ENCODE data around the gene UBE2V1. TPM values are rescaled to one million over a fixed set of nuclear protein-coding genes. Genes with fewer than 3 reads are reported as not detected.

Gene UBE2V1
- total and polyA plus RNA-seq, 7 donors: 45.2 to 165 (median 60.3) TPM

GRCh38 chr20:50056951-50057713 lies 55.8 kb downstream of the UBE2V1 start:
- ATAC-seq (no peak), DNase-seq (no peak)
- Histone ChIP-seq H3K27ac (no peak overlapping the region), H3K36me3 (ENCODE audit: insufficient read depth in 1 of 2, low read depth in 1 of 2) (no peaks in the 10 kb centered on the region), H3K27me3 (ENCODE audit: insufficient read depth in 3 of 3, low read length in 2 of 3) (no peaks in the 10 kb centered on the region), H3K4me3 (no peak overlapping the region), H3K4me1 (no peaks in the 10 kb centered on the region), H3K9me3 (no peaks in the 10 kb centered on the region)
- no peak for TF ChIP-seq CTCF (IDR thresholded peaks at IDR 0.05)
- WGBS, 3 donors: 61 to 77% (median 71%) methylated on average over 21 of the region's 21 CpGs
- intact Hi-C loops (cut with DNase I): no loop called here

- no peak for ATAC-seq
Measured at GRCh38 chr20:50056408-50056926, 56.5 kb downstream of the UBE2V1 start.

GRCh38 chr20:50055524-50056083 lies 57.3 kb downstream of the UBE2V1 start:
- Histone ChIP-seq H3K9me3 (no peaks in the 10 kb centered on the region), H3K27me3 (ENCODE audit: insufficient read depth in 3 of 3, low read length in 2 of 3) (no peaks in the 10 kb centered on the region), H3K4me3 (no peak overlapping the region), H3K4me1 (no peaks in the 10 kb centered on the region), H3K27ac (no peak overlapping the region), H3K36me3 (ENCODE audit: insufficient read depth in 1 of 2, low read depth in 1 of 2) (no peaks in the 10 kb centered on the region)
- TF ChIP-seq CTCF (IDR thresholded peaks at IDR 0.05): no peak
- intact Hi-C loops (cut with DNase I): no loop called here
- DNase-seq (no peak), ATAC-seq (no peak)
- 68 to 71% (median 69%) methylated on average over 13 to 14 of the region's 14 CpGs for WGBS, 3 donors

More at GRCh38 chr20:50056408-50056926, 56.5 kb downstream of the UBE2V1 start:
- Histone ChIP-seq H3K36me3 (ENCODE audit: insufficient read depth in 1 of 2, low read depth in 1 of 2) (no peaks in the 10 kb centered on the region), H3K9me3 (no peaks in the 10 kb centered on the region), H3K4me3 (no peak overlapping the region), H3K27ac (no peak overlapping the region), H3K4me1 (no peaks in the 10 kb centered on the region), H3K27me3 (ENCODE audit: insufficient read depth in 3 of 3, low read length in 2 of 3) (no peaks in the 10 kb centered on the region)
- no peak for DNase-seq
- 94 to 97% (median 97%) methylated on average over 9 of the region's 9 CpGs for WGBS, 3 donors
- no peak for TF ChIP-seq CTCF (IDR thresholded peaks at IDR 0.05)
- intact Hi-C loops (cut with DNase I): no loop called here

GRCh38 chr20:50054626-50055511 lies 58.1 kb downstream of the UBE2V1 start:
- Histone ChIP-seq H3K27ac (no peak overlapping the region), H3K27me3 (ENCODE audit: insufficient read depth in 3 of 3, low read length in 2 of 3) (no peaks in the 10 kb centered on the region), H3K9me3 (no peaks in the 10 kb centered on the region), H3K4me1 (no peaks in the 10 kb centered on the region), H3K4me3 (no peak overlapping the region), H3K36me3 (ENCODE audit: insufficient read depth in 1 of 2, low read depth in 1 of 2) (no peaks in the 10 kb centered on the region)
- DNase-seq: peak in 1 of 2 donors; percentile 30
- 19 to 26% (median 21%) methylated on average over 26 to 34 of the region's 34 CpGs for WGBS, 3 donors
- intact Hi-C loops (cut with DNase I): no loop called here
- ATAC-seq: peak in 3 of 4 donors; percentile 29 to 44 (median 29)
- no peak for TF ChIP-seq CTCF (IDR thresholded peaks at IDR 0.05)
